HUDEP-2 (cell line): ENCODE data around the gene USP2.
A peak's percentile ranks its signal among the peaks of the same experiment; 100 is the strongest.

ENCODE experiments used
- DNase-seq, 76 experiments: peaks; one replicate each; lab custom pipeline; 2025; ENCODE audit not compliant: unreplicated experiment in 76 of 76; lab: John Stamatoyannopoulos, UW

Gene USP2

GRCh38 chr11:119381181-119381988, at the start of gene USP2:
TSS of gene USP2 (minus strand) at chr11:119381690. CDS start at chr11:119373480, 8,210 bp downstream.
- DNase-seq: peak in 74 of 76 experiments; percentile 34 to 95 (median 87)

GRCh38 chr11:119427279-119427678, 45.8 kb upstream of the USP2 start:
- DNase-seq: no peak

- no peak for DNase-seq
These were observed 44.7 kb upstream of the USP2 start for GRCh38 chr11:119426142-119426541.

GRCh38 chr11:119424775-119425174, 43.3 kb upstream of the USP2 start:
- DNase-seq: no peak

- DNase-seq: no peak
These were observed 42.8 kb upstream of the USP2 start for GRCh38 chr11:119424276-119424675.

GRCh38 chr11:119423509-119424254, 42.2 kb upstream of the USP2 start:
- DNase-seq: no peak

GRCh38 chr11:119422809-119423508, 41.5 kb upstream of the USP2 start, which contains the start of gene THY1:
TSS of gene THY1 (minus strand) at chr11:119423172. CDS start at chr11:119420905, 2,267 bp downstream.
- no peak for DNase-seq

GRCh38 chr11:119421941-119422808, 40.7 kb upstream of the USP2 start:
- DNase-seq: no peak

GRCh38 chr11:119421351-119421750, 39.9 kb upstream of the USP2 start:
- DNase-seq: no peak

- no peak for DNase-seq
These were observed 39.1 kb upstream of the USP2 start for GRCh38 chr11:119420631-119421030.

- no peak for DNase-seq
These were observed 38.5 kb upstream of the USP2 start for GRCh38 chr11:119419834-119420492.

GRCh38 chr11:119419246-119419645, 37.8 kb upstream of the USP2 start:
- no peak for DNase-seq

GRCh38 chr11:119418759-119419158, 37.3 kb upstream of the USP2 start:
- DNase-seq: no peak

GRCh38 chr11:119417726-119418540, 36.4 kb upstream of the USP2 start:
- DNase-seq: no peak

- DNase-seq: no peak
These were observed 35.4 kb upstream of the USP2 start for GRCh38 chr11:119416606-119417580.

- DNase-seq: no peak
These were observed 34.5 kb upstream of the USP2 start for GRCh38 chr11:119415966-119416365.

- no peak for DNase-seq
These were observed 34.0 kb upstream of the USP2 start for GRCh38 chr11:119415517-119415916.

GRCh38 chr11:119414734-119415133, 33.2 kb upstream of the USP2 start:
- DNase-seq: no peak
